ENCODE data around the gene PRPS1L1. TPM values are rescaled to one million over a fixed set of nuclear protein-coding genes. Genes with fewer than 3 reads are reported as not detected.

PRPS1L1 gene
- total RNA-seq, 1 donor from 2014 or later: not detected

DNA sequence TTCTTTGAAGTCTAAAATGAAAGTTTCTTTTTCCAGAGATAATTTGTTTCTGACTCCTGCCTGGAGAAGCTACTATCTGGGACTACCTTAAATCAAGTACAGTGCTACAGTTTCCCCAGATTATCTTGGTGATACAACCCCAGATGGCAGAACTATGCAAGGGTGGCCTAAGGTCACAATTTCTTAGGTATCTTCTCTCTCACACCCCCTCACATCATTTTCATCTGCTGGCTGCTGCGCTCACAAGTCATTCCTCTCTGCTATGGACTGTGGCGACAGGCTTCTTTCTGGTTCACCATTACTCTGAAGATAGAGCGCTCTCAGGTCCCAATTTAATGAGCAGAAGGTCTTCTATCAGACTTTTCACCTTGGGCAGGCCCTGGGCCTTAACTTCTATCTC is 9.1 kb upstream of the PRPS1L1 start:
- no peak overlapping the region for H3K27ac ChIP-seq
- no peaks in the 10 kb centered on the region for H3K9me3 ChIP-seq
- intact Hi-C loops (cut with DNase I): no loop called here
- no peaks in the 10 kb centered on the region for H3K27me3 ChIP-seq
- no peak for TF ChIP-seq POLR2AphosphoS5 (IDR thresholded peaks at IDR 0.05; ENCODE audit: insufficient read depth in 1 of 2, low read depth in 1 of 2)
- TF ChIP-seq, protein P1, sequence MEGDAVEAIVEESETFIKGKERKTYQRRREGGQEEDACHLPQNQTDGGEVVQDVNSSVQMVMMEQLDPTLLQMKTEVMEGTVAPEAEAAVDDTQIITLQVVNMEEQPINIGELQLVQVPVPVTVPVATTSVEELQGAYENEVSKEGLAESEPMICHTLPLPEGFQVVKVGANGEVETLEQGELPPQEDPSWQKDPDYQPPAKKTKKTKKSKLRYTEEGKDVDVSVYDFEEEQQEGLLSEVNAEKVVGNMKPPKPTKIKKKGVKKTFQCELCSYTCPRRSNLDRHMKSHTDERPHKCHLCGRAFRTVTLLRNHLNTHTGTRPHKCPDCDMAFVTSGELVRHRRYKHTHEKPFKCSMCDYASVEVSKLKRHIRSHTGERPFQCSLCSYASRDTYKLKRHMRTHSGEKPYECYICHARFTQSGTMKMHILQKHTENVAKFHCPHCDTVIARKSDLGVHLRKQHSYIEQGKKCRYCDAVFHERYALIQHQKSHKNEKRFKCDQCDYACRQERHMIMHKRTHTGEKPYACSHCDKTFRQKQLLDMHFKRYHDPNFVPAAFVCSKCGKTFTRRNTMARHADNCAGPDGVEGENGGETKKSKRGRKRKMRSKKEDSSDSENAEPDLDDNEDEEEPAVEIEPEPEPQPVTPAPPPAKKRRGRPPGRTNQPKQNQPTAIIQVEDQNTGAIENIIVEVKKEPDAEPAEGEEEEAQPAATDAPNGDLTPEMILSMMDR (IDR thresholded peaks at IDR 0.05): no peak
- no peak for TF ChIP-seq POLR2A (IDR thresholded peaks at IDR 0.05)
- no peak for DNase-seq (ENCODE audit: extremely low spot score in 2 of 2)
- H3K4me3 ChIP-seq: no peak overlapping the region
- H3K36me3 ChIP-seq: no peaks in the 10 kb centered on the region
- H3K4me1 ChIP-seq: no peaks in the 10 kb centered on the region

DNA sequence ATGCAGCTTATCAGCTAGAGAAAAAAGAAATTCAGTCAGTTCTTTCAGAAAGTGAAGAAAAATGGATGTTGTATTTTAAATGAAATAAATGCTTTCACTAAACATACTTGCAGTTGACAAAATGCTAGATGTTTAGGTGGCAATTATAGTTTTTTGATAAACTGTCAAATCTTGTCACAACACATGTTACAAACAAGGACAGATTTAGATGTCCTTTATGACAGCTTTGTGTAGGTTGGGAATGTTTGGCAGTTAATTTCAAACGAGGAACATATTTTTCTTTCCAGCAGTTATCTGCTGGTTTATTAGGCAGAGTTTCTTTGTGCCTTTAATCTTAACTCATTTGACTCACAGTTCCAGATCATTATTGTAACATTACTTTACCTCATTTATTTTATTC is 3.1 kb upstream of the PRPS1L1 start:
- H3K27ac ChIP-seq: no peak overlapping the region
- no peaks in the 10 kb centered on the region for H3K36me3 ChIP-seq
- no peak overlapping the region for H3K4me3 ChIP-seq
- no peaks in the 10 kb centered on the region for H3K27me3 ChIP-seq
- DNase-seq (ENCODE audit: extremely low spot score in 2 of 2): no peak
- H3K4me1 ChIP-seq: no peaks in the 10 kb centered on the region
- intact Hi-C loops (cut with DNase I): no loop called here
- no peaks in the 10 kb centered on the region for H3K9me3 ChIP-seq
- TF ChIP-seq, protein P1 (IDR thresholded peaks at IDR 0.05): no peak
- no peak for TF ChIP-seq POLR2A (IDR thresholded peaks at IDR 0.05)
- TF ChIP-seq POLR2AphosphoS5 (IDR thresholded peaks at IDR 0.05; ENCODE audit: insufficient read depth in 1 of 2, low read depth in 1 of 2): no peak

DNA sequence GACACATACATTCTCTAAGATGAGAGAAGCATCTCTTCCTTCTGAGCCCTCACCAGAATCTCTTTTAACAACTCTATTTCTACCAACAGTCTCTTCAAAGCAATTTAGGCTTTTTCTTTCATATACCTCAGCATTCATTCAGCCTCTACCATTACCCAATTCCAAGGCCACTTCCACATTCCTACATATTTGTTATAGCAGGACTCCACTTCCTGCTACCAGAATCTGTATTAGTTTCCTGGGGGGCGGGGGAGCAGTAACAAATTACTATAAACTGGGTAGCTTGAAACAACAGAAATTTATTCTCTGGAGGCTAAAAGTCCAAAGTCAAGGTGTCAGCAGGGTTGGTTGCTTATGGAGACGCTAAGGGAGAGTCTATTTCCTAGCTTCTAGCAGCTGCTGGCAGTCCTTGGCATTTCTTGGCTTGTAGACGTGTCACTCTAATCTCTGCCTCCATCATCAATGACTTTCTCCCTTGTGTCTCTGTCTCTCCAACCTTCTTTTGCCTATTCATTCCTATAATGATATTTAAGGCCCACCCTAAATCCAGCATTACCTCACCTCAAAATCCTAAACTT is 7.4 kb downstream of the PRPS1L1 start:
- H3K4me3 ChIP-seq: no peak overlapping the region
- H3K27me3 ChIP-seq: no peaks in the 10 kb centered on the region
- H3K9me3 ChIP-seq: no peaks in the 10 kb centered on the region
- intact Hi-C loops (cut with DNase I): no loop called here
- no peak overlapping the region for H3K27ac ChIP-seq
- TF ChIP-seq POLR2AphosphoS5 (IDR thresholded peaks at IDR 0.05; ENCODE audit: insufficient read depth in 1 of 2, low read depth in 1 of 2) (no peak), POLR2A (IDR thresholded peaks at IDR 0.05) (no peak)
- TF ChIP-seq, protein P1 (IDR thresholded peaks at IDR 0.05): no peak
- DNase-seq (ENCODE audit: extremely low spot score in 2 of 2): no peak
- H3K4me1 ChIP-seq: peaks cover 15% of the 10 kb centered on the region
- no peaks in the 10 kb centered on the region for H3K36me3 ChIP-seq

GRCh38 chr7:18019555-18019954 is 8.1 kb downstream of the PRPS1L1 start:
- intact Hi-C loops (cut with DNase I): no loop called here
- no peaks in the 10 kb centered on the region for H3K9me3 ChIP-seq
- no peaks in the 10 kb centered on the region for H3K36me3 ChIP-seq
- no peak for TF ChIP-seq POLR2A (IDR thresholded peaks at IDR 0.05)
- TF ChIP-seq, protein P1 (IDR thresholded peaks at IDR 0.05): no peak
- TF ChIP-seq POLR2AphosphoS5 (IDR thresholded peaks at IDR 0.05; ENCODE audit: insufficient read depth in 1 of 2, low read depth in 1 of 2): no peak
- no peaks in the 10 kb centered on the region for H3K27me3 ChIP-seq
- H3K4me3 ChIP-seq: no peak overlapping the region
- DNase-seq (ENCODE audit: extremely low spot score in 2 of 2): no peak
- peaks cover 15% of the 10 kb centered on the region for H3K4me1 ChIP-seq
- H3K27ac ChIP-seq: no peak overlapping the region

GRCh38 chr7:18018296-18019215 is 9.1 kb downstream of the PRPS1L1 start:
- DNase-seq (ENCODE audit: extremely low spot score in 2 of 2): no peak
- Histone ChIP-seq H3K9me3 (no peaks in the 10 kb centered on the region), H3K27me3 (no peaks in the 10 kb centered on the region), H3K36me3 (no peaks in the 10 kb centered on the region), H3K4me1 (peaks cover 15% of the 10 kb centered on the region), H3K4me3 (no peak overlapping the region), H3K27ac (no peak overlapping the region)
- TF ChIP-seq, protein P1 (IDR thresholded peaks at IDR 0.05): no peak
- TF ChIP-seq POLR2AphosphoS5 (IDR thresholded peaks at IDR 0.05; ENCODE audit: insufficient read depth in 1 of 2, low read depth in 1 of 2) (no peak), POLR2A (IDR thresholded peaks at IDR 0.05) (no peak)
- intact Hi-C loops (cut with DNase I): no loop called here

All from vagina (tissue), 2 donors.